ENCODE data around the gene CNOT2. TPM values are rescaled to one million over a fixed set of nuclear protein-coding genes. Genes with fewer than 3 reads are reported as not detected.

The CNOT2 gene
- total RNA-seq, 2 donors from 2014 or later, result 96.2 to 96.5 TPM

DNA sequence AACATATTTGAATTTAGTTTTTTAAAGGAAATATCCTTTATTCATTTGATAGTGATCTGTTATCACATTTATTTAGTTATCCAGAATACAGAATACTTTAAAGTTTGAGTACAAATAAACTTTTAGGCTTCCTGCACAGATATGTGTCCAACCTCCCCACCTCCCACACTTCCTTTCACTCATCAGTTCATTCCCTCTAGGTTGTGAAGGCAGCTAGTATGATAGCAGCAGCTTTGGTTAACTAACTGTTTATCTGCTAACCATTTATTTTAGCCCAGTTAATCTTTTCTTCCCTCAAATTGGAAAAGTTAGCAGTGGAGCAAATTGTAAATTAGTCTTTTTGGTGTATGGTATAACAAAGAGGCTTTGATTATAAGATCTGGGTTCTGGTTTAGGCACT is 35.7 kb downstream of the CNOT2 start:
- peaks cover 8% of the 10 kb centered on the region for H3K9me3 ChIP-seq (ENCODE audit: control insufficient read depth, low read length)
- Mint-ChIP-seq H3K4me1 (peaks cover 4% of the 10 kb centered on the region), H3K36me3 (ENCODE audit: low read depth) (peaks cover 34% of the 10 kb centered on the region), H3K27ac (no peak overlapping the region), H3K4me3 (no peak overlapping the region), H3K27me3 (ENCODE audit: insufficient read depth) (no peaks in the 10 kb centered on the region), H3K9me3 (no peaks in the 10 kb centered on the region)
- H3K27me3 ChIP-seq (ENCODE audit: control insufficient read depth, insufficient read depth, low read length, poor library complexity, severe bottlenecking), result no peaks in the 10 kb centered on the region
- H3K27ac ChIP-seq (ENCODE audit: low read depth, low read length), result no peak overlapping the region
- no peak overlapping the region for H3K4me3 ChIP-seq (ENCODE audit: low read length)
- H3K36me3 ChIP-seq (ENCODE audit: control insufficient read depth, insufficient read depth, low read length), result peaks cover 40% of the 10 kb centered on the region
- H3K9ac ChIP-seq (ENCODE audit: extremely low read depth, low read length, poor library complexity, severe bottlenecking), result no peak overlapping the region
- TF ChIP-seq, protein P1, sequence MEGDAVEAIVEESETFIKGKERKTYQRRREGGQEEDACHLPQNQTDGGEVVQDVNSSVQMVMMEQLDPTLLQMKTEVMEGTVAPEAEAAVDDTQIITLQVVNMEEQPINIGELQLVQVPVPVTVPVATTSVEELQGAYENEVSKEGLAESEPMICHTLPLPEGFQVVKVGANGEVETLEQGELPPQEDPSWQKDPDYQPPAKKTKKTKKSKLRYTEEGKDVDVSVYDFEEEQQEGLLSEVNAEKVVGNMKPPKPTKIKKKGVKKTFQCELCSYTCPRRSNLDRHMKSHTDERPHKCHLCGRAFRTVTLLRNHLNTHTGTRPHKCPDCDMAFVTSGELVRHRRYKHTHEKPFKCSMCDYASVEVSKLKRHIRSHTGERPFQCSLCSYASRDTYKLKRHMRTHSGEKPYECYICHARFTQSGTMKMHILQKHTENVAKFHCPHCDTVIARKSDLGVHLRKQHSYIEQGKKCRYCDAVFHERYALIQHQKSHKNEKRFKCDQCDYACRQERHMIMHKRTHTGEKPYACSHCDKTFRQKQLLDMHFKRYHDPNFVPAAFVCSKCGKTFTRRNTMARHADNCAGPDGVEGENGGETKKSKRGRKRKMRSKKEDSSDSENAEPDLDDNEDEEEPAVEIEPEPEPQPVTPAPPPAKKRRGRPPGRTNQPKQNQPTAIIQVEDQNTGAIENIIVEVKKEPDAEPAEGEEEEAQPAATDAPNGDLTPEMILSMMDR (conservative IDR thresholded peaks at IDR 0.05), result no peak
- DNase-seq, result no peak
- no peaks in the 10 kb centered on the region for H3K4me1 ChIP-seq (ENCODE audit: control insufficient read depth, insufficient read depth, low read length)

DNA sequence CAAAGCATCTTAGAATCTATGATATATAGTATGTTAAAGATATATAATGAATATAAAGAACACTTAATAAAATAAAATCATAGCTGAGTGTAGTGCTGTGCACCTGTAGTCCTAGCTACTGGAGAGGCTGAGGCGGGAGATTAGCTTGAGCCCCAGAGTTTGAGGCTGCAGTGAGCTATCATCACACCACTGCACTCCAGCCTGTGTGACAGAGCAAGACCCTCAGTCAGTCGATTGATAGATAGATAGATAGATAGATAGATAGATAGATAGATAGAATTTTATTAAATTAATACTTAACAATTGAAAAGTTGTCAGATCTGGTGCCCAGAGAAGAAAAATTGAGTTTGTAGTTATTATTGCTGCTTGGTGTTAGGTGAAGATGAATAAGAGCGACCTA is 40.0 kb downstream of the CNOT2 start:
- Histone ChIP-seq H3K4me3 (ENCODE audit: low read length) (no peak overlapping the region), H3K27me3 (ENCODE audit: control insufficient read depth, insufficient read depth, low read length, poor library complexity, severe bottlenecking) (no peaks in the 10 kb centered on the region), H3K4me1 (ENCODE audit: control insufficient read depth, insufficient read depth, low read length) (no peaks in the 10 kb centered on the region), H3K9me3 (ENCODE audit: control insufficient read depth, low read length) (no peaks in the 10 kb centered on the region), H3K9ac (ENCODE audit: extremely low read depth, low read length, poor library complexity, severe bottlenecking) (no peak overlapping the region), H3K36me3 (ENCODE audit: control insufficient read depth, insufficient read depth, low read length) (peaks cover 39% of the 10 kb centered on the region), H3K27ac (ENCODE audit: low read depth, low read length) (no peak overlapping the region)
- H3K4me3 Mint-ChIP-seq, result no peak overlapping the region
- no peaks in the 10 kb centered on the region for H3K9me3 Mint-ChIP-seq
- H3K27ac Mint-ChIP-seq, result no peak overlapping the region
- peaks cover under 1% of the 10 kb centered on the region for H3K4me1 Mint-ChIP-seq
- DNase-seq, result no peak
- peaks cover 27% of the 10 kb centered on the region for H3K36me3 Mint-ChIP-seq (ENCODE audit: low read depth)
- TF ChIP-seq, protein P1 (conservative IDR thresholded peaks at IDR 0.05), result no peak
- no peaks in the 10 kb centered on the region for H3K27me3 Mint-ChIP-seq (ENCODE audit: insufficient read depth)
- WGBS, 2 experiments (ENCODE audit: insufficient coverage in 1 of 2, insufficient read length in 1 of 2), result 71 to 97% methylated on average over 1 to 2 of the region's 3 CpGs

GRCh38 chr12:70288817-70289216 is 45.6 kb downstream of the CNOT2 start:
- TF ChIP-seq, protein P1 (conservative IDR thresholded peaks at IDR 0.05), result no peak
- no peak overlapping the region for H3K4me3 Mint-ChIP-seq
- 93% methylated on average over 1 of the region's 2 CpGs; no CpG with 5 or more reads in 1 of the 2 experiments for WGBS, 2 experiments (ENCODE audit: insufficient coverage in 1 of 2, insufficient read length in 1 of 2)
- Histone ChIP-seq H3K9ac (ENCODE audit: extremely low read depth, low read length, poor library complexity, severe bottlenecking) (no peak overlapping the region), H3K4me1 (ENCODE audit: control insufficient read depth, insufficient read depth, low read length) (no peaks in the 10 kb centered on the region), H3K9me3 (ENCODE audit: control insufficient read depth, low read length) (peaks cover 10% of the 10 kb centered on the region), H3K27ac (ENCODE audit: low read depth, low read length) (no peak overlapping the region), H3K4me3 (ENCODE audit: low read length) (no peak overlapping the region), H3K27me3 (ENCODE audit: control insufficient read depth, insufficient read depth, low read length, poor library complexity, severe bottlenecking) (no peaks in the 10 kb centered on the region), H3K36me3 (ENCODE audit: control insufficient read depth, insufficient read depth, low read length) (peaks cover 38% of the 10 kb centered on the region)
- no peak for DNase-seq
- H3K36me3 Mint-ChIP-seq (ENCODE audit: low read depth), result peaks cover 44% of the 10 kb centered on the region
- H3K4me1 Mint-ChIP-seq, result peaks cover 24% of the 10 kb centered on the region
- no peaks in the 10 kb centered on the region for H3K27me3 Mint-ChIP-seq (ENCODE audit: insufficient read depth)
- peak overlapping the region; percentile 38 for H3K27ac Mint-ChIP-seq
- H3K9me3 Mint-ChIP-seq, result no peaks in the 10 kb centered on the region

Data from endodermal cell (in vitro differentiated cells).